NT2/D1 (cell line): Measurements from ENCODE around the gene PRKG1.

ENCODE experiments used
- SUZ12 ChIP-seq: IDR thresholded peaks from 2 replicates; pipeline ENCODE4 v1.6.1; 2011; ENCODE audit not compliant: insufficient read length, insufficient read depth; ENCODE audit errors: extremely low read depth
- YY1 ChIP-seq: IDR thresholded peaks from 2 replicates; pipeline ENCODE4 v1.6.1; 2011; ENCODE audit not compliant: insufficient read length, insufficient read depth
- ZNF274 ChIP-seq: IDR thresholded peaks from 2 replicates; pipeline ENCODE4 v1.6.1; 2011; ENCODE audit warnings: mild to moderate bottlenecking, low read depth, low read length

- no peak for TF ChIP-seq ZNF274
- no peak for TF ChIP-seq YY1
- no peak for TF ChIP-seq SUZ12
These were observed 447.3 kb downstream of the PRKG1 start for GRCh38 chr10:51521605-51522004.
